ENCODE data around the gene CDKAL1.
"Not testable (repeated sequence)": the region's sequence is repeated elsewhere in the genome, so short reads cannot be mapped to it uniquely, and the experiment has no call there.

CDKAL1 gene

DNA sequence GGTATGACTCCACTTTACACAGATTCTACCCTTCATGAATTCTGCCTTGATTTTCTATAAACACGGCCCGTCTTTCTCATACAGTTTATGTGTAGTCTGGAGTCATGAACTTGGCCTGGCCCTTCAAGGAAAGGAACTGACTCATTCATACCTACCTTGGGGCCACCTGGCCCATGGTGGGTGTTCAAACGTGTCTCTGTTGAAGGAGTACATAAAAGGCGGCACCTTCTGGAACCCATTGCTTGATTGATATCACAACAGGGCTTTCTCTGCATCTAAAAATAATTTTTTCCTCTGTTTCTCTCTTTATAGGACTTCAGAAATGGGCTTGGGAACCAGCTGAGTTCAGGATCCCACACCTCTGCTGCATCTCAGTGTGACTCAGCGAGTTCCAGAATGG is 696.3 kb downstream of the CDKAL1 start:
- DNase-seq: no peak

- no peak for DNase-seq
Observed at GRCh38 chr6:21235162-21235561, 700.9 kb downstream of the CDKAL1 start.

GRCh38 chr6:21238208-21238607 is 704.0 kb downstream of the CDKAL1 start:
- DNase-seq: no peak

- DNase-seq: no peak
Observed at GRCh38 chr6:21240709-21241108, 706.5 kb downstream of the CDKAL1 start.

DNA sequence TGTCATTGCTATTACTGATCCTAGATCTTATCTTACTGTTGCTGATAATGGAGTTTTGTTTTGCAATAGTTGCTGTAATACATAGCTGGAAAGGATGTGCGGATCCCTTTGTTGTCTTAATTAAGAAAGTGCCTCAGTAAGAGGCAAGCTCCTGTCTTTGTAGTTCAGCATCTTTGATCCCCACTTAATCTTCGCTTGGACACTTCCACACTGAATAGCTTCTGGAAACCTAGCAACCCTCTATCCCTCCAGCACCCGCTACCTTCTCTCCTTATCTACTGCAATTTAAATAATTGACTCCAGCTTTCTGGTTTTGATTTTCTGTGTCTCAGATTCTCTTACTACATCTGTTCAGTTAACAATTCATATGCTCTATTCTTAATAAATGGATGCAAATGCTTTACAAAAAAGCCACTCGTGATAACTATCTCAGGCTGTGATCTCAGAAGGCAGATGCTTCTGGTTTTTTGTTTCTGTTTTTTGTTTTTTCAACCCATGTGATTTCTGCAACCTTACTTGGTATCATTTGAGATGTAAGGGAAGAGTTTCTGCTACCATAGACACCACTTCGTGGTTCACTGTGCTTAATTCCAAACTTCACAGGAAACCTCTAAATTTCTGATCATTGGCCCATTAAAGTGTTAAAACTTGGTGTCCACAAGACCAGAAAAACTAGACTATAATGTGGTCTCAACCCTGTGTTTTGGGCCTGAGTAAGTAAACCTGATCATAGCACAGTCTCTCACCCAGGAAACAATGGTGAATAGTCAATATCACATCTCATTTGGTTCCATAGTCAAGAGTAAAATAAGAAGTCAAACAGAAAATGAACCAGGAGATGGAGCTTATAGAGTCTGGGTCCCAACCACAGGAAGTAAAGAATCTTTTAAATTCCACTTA is 707.2 kb downstream of the CDKAL1 start:
- no peak for DNase-seq

GRCh38 chr6:21244897-21245470 is 710.7 kb downstream of the CDKAL1 start:
- DNase-seq: no peak

DNA sequence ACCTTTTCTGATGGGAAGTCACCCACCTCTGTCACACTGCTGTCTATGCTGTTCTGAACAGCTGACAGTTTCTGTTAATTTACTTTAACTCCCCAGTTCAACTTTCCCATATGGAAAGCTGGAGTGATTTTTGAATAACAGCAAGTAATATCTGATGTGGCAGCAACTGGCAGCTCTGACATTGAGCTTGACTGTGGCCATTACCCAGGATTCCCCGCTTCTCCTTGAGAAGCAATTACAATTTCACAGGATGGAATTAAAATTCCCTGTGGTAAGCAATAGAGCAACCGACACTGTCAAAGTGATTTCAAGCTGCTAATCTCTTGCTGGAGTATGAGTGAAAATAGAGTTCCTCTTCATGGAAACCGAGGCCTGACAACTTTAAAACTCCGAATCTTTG is 711.2 kb downstream of the CDKAL1 start:
- DNase-seq: no peak

DNA sequence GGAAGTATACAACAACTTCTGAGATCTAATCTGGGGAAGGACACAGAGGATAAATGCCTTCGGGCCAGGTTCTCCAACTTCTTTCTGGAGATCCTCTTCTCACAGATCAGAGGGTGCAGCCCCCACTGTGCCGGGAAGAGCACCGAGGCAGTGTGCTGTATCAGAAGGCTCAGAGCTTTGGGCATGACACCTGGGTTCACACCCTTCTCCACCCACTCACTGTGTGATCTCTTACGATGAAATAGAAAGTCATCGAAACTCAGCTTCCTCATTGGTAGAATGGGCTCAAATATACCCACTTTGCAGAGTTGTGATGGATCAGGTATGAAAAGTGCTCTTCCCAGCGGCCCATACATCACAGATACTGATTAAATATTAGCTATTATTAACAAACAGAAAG is 711.8 kb downstream of the CDKAL1 start:
- DNase-seq: no peak

GRCh38 chr6:21254460-21254859 is 720.2 kb downstream of the CDKAL1 start:
- DNase-seq: not testable (repeated sequence)

- DNase-seq: no peak
Observed at GRCh38 chr6:21256197-21256596, 721.9 kb downstream of the CDKAL1 start.

- DNase-seq: no peak
Observed at GRCh38 chr6:21257125-21257524, 722.9 kb downstream of the CDKAL1 start.

GRCh38 chr6:21258665-21259064 is 724.4 kb downstream of the CDKAL1 start:
- no peak for DNase-seq

GRCh38 chr6:21259660-21260059 is 725.4 kb downstream of the CDKAL1 start:
- no peak for DNase-seq

DNA sequence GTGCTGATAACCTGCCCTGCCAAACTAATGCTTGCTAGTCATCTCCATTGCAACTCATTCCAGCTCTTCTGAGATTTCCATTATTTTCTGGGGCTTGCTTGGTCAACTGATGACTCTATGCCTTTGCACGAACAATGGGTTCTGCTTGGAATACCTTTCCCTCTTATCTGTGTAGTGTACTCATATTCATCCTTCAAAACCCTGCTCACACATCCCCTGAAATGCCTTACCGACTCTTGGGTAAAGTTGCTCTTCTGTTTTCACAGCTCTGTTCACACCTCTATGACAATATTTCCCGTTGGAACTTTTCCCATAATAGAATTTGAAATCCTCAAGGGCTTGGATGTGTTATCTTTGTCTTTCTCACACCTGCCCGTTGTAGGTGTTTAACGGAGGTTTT is 728.2 kb downstream of the CDKAL1 start:
- DNase-seq: no peak

- DNase-seq: peak; percentile 94
Observed at GRCh38 chr6:21263531-21264287, 729.5 kb downstream of the CDKAL1 start.

DNA sequence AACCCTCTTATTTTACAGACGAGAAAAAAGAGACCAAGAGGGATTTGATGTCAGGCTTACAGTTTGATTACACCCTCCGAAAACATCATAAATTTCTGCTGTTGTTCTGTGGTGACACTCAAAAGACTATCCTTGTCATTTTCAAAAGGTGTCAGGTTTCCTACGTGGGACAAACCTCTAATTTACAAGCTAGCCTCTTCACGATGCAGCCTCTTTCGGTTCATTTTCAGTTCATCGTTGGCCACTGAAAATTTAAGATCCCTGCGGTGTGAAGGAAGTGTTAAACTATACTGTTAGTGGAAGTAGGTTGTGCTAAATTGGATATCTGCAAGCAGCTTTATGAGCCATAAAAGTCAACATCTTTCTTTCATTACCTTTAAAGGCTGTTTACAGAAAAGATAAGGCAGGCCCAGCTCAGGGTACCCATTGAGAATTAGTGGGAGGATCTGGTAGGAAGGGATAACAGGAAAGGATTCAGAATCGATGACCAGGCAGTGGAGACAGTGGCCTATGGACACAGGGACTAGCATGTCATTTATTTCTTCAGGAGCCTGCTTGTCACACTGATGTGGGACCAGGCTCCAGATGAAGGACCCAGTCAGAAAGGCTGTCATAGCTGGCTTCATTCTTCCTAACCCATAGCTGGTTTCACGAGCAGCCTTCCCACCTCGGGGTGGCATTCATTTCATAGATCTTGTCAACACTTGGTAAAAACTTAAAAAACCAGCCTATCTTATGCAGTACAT is 730.2 kb downstream of the CDKAL1 start:
- peak; percentile 94 for DNase-seq

- DNase-seq: no peak
Observed at GRCh38 chr6:21265034-21265729, 730.9 kb downstream of the CDKAL1 start.

GRCh38 chr6:21265730-21266044 is 731.4 kb downstream of the CDKAL1 start:
- no peak for DNase-seq

- no peak for DNase-seq
Observed at GRCh38 chr6:21270636-21271201, 736.5 kb downstream of the CDKAL1 start.

GRCh38 chr6:21271428-21272155 is 737.3 kb downstream of the CDKAL1 start:
- no peak for DNase-seq

- no peak for DNase-seq
Observed at GRCh38 chr6:21273451-21273850, 739.2 kb downstream of the CDKAL1 start.

DNA sequence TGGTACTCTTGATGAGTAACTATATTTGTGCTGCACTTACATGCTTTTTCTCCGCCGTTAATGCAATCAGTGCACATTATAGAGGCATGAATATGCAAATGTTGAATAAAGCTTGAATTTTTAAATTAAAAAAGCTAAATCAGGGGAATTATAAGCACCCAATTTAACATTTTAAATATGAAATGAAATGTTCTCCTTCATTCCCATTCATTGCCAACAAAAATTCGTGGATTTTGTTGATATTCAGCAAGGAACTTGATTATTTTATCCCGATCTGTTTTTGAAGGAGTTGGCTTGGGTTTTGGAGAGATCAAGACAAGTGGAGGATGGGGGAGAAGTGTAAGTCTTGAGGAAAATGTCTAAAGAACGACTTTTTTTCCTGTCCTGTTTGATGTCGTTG is 740.6 kb downstream of the CDKAL1 start:
- no peak for DNase-seq
